Measurements from ENCODE around the gene TLK2.

Gene TLK2

DNA sequence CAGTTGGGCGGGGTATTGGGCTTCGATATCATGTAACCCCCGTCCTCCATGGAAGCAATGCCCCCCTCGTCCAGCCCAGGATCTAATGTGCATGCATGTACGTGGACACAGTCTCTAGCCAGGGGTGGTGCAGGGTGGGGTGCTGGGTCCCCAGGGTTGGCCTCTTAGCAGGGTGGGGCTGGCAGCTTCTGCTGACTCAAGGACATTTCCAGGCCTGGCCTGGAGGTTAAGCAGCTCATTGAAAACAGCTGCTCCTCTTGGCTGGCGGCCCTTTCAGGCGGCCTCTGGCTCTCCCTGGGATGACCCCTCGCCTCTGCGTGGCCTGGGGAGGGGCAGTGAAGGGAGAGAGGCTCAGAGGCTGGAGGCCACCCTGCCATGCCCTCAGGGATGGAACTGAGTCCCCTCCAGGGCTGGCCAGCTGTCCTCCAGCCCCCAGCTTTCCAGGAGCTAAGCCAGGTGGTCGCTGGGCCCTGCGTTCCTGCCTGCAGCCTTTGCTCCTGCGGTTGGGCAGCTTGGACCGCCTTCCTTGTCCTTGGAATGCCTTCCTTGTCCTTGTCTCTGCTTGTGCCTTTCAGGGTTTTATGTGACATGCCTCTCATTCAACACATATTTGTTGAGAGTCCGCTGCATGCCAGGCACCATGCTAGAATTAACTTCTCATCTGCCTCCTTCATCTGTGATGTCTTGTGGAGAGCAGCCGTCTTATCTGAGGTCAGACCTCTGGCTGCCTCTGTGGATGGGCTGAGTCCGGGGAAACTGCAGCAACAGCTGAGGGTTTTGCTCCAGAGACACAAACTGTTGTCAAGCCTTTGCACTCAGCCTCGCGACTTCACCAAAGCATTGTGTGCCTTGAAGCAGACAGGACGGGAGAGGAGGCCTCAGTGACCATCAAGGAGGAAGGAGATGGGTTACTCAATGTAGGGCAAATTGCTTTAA, 175.5 kb downstream of the TLK2 start:
- Histone ChIP-seq H3K27ac (peak overlapping the region; percentile 94), H3K4me3 (ENCODE audit: low read depth, low read length) (peak overlapping the region; percentile 29)
- DNase-seq: peak; percentile 91

DNA sequence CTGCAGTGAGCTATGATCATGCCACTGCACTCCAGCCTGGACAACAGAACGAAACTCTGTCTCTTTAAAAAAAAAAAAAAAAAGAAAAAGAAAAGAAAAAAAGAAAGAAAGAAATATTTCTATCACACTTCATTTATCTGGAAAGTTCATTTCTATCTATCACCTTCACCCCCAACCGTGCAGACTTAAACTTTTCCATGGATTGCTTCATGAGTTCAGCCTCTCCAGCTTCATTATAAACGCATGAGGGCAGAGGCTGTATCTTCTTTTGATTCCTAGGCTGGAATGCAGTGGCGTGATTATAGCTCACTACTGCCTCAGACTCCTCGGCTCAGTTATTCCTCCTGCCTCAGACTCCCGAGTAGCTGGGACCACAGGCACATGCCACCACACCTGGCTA, 177.0 kb downstream of the TLK2 start:
- no peaks in the 10 kb centered on the region for H3K27me3 ChIP-seq (ENCODE audit: insufficient read depth, low read depth, severe bottlenecking)
- no peaks in the 10 kb centered on the region for H3K36me3 ChIP-seq
- DNase-seq: no peak
- TF ChIP-seq, protein P1, sequence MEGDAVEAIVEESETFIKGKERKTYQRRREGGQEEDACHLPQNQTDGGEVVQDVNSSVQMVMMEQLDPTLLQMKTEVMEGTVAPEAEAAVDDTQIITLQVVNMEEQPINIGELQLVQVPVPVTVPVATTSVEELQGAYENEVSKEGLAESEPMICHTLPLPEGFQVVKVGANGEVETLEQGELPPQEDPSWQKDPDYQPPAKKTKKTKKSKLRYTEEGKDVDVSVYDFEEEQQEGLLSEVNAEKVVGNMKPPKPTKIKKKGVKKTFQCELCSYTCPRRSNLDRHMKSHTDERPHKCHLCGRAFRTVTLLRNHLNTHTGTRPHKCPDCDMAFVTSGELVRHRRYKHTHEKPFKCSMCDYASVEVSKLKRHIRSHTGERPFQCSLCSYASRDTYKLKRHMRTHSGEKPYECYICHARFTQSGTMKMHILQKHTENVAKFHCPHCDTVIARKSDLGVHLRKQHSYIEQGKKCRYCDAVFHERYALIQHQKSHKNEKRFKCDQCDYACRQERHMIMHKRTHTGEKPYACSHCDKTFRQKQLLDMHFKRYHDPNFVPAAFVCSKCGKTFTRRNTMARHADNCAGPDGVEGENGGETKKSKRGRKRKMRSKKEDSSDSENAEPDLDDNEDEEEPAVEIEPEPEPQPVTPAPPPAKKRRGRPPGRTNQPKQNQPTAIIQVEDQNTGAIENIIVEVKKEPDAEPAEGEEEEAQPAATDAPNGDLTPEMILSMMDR (IDR thresholded peaks at IDR 0.05; ENCODE audit: low read depth, low read length): no peak
- H3K4me3 ChIP-seq (ENCODE audit: low read depth, low read length): no peak overlapping the region
- H3K9me3 ChIP-seq (ENCODE audit: severe bottlenecking): peaks cover 6% of the 10 kb centered on the region
- H3K27ac ChIP-seq: no peak overlapping the region

More for the DNA sequence above, 175.5 kb downstream of the TLK2 start:
- H3K9me3 ChIP-seq (ENCODE audit: severe bottlenecking): no peaks in the 10 kb centered on the region
- TF ChIP-seq, protein P1 (IDR thresholded peaks at IDR 0.05; ENCODE audit: low read depth, low read length): no peak
- H3K36me3 ChIP-seq: no peaks in the 10 kb centered on the region
- no peaks in the 10 kb centered on the region for H3K27me3 ChIP-seq (ENCODE audit: insufficient read depth, low read depth, severe bottlenecking)

DNA sequence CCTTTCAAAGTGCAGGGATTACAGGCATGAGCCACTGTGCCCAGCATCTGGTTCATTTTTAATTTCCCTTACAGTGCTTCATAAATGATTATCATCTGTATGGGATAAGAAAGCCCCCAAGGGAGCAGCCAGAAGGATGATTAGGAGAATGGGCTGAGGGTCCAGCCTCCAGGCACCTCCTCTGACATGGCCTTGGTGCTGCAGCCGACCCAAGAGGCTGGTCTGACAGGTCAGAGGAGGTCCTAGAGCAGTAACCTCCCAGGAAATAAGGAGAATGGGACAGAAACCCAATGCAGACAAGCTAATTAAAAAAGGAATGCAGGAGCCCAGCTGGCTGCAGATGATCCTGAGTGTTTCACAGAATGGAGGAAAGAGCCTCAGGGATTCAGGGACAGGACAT, 177.8 kb downstream of the TLK2 start:
- no peak for DNase-seq
- no peak overlapping the region for H3K4me3 ChIP-seq (ENCODE audit: low read depth, low read length)
- H3K36me3 ChIP-seq: no peaks in the 10 kb centered on the region
- no peaks in the 10 kb centered on the region for H3K27me3 ChIP-seq (ENCODE audit: insufficient read depth, low read depth, severe bottlenecking)
- TF ChIP-seq, protein P1 (IDR thresholded peaks at IDR 0.05; ENCODE audit: low read depth, low read length): no peak
- H3K27ac ChIP-seq: no peak overlapping the region
- H3K9me3 ChIP-seq (ENCODE audit: severe bottlenecking): peaks cover 10% of the 10 kb centered on the region

DNA sequence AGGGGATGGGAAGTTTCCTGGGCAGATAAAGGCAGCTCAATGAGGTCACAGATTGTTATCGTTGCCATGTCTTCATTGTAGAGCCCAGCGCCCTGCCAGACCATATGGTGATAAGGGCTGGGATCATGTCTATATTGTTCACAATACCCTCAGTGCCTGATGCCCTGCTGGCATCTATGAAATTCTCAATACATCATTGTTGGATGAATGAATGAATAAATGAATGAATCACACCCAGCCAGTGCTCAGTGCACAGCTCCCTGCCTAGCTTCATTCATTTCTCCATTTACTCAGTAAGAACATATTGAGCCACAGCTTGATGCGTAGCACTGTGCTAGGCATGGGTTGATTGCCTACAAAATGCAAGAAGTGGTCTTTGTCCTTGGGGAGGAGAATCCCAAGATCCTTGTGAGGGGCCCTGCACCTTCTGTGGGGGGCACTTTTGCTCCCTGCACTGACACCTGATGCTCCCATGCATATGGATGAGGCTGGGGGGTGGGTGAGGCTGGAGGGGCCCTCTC, 178.6 kb downstream of the TLK2 start:
- no peak overlapping the region for H3K4me3 ChIP-seq (ENCODE audit: low read depth, low read length)
- no peaks in the 10 kb centered on the region for H3K36me3 ChIP-seq
- H3K27ac ChIP-seq: no peak overlapping the region
- TF ChIP-seq, protein P1 (IDR thresholded peaks at IDR 0.05; ENCODE audit: low read depth, low read length): no peak
- no peak for DNase-seq
- peaks cover 10% of the 10 kb centered on the region for H3K9me3 ChIP-seq (ENCODE audit: severe bottlenecking)
- H3K27me3 ChIP-seq (ENCODE audit: insufficient read depth, low read depth, severe bottlenecking): no peaks in the 10 kb centered on the region

DNA sequence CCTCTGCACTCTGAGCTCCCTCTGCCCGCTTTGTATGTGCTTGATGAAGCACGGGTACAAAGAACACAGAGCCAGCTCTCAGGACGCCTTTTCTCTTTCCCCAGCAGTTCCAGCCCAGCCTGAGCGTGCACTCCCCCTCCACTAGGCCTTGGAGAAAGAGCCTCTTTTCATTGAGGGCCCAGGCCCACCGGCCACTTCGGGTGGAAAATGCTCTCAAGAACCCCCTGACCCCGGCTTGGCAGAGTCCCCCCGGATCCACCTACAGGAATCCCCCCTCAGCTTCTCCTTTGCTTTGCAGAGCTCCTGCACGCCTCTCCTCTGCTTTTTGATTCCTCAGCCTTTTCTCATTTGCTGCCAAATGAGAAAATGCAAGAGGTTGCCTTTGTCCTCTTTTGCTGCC, 179.1 kb downstream of the TLK2 start:
- Histone ChIP-seq H3K4me3 (ENCODE audit: low read depth, low read length) (no peak overlapping the region), H3K27me3 (ENCODE audit: insufficient read depth, low read depth, severe bottlenecking) (no peaks in the 10 kb centered on the region), H3K27ac (no peak overlapping the region), H3K9me3 (ENCODE audit: severe bottlenecking) (peaks cover 10% of the 10 kb centered on the region), H3K36me3 (no peaks in the 10 kb centered on the region)
- DNase-seq: no peak
- TF ChIP-seq, protein P1 (IDR thresholded peaks at IDR 0.05; ENCODE audit: low read depth, low read length): no peak

All from WERI-Rb-1 (cell line).